IPS-NIHi7 (cell line): ENCODE results near the gene GBX2.
A peak's percentile ranks its signal among the peaks of the same experiment; 100 is the strongest.

Experiments
- DNase-seq: peaks from one replicate; pipeline ENCODE4 v3.0.0; 2012; ENCODE audit warnings: mixed read lengths; ENCODE audit errors: extremely low spot score

Gene GBX2

GRCh38 chr2:236168110-236169080, at the start of gene GBX2:
TSS of gene GBX2 (minus strand) at chr2:236168386. CDS start at chr2:236167971, 415 bp downstream.
- peak; percentile 91 for DNase-seq

DNA sequence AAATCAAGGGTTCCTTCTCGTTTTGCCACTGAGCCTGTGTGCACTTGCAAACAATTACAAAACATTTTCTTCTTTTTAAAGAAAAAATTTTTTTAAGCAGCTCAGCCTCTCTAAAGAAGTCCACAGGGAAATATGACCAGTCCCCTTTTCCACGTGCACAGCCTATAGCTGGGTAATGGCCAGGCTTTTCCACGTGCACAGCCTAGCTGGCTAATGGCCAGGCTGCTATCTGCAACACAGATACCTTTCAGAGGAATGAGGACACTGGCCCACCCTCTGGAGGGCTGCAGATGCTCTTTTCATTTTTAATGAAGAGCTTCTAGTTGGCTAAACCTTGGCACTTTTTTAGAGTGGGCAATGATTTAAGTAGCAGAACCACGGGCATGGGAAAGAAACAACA, 49.7 kb upstream of the GBX2 start:
- no peak for DNase-seq

- no peak for DNase-seq
Observed at GRCh38 chr2:236216711-236217110, 48.5 kb upstream of the GBX2 start.

- no peak for DNase-seq
Observed at GRCh38 chr2:236215761-236216333, 47.7 kb upstream of the GBX2 start.

DNA sequence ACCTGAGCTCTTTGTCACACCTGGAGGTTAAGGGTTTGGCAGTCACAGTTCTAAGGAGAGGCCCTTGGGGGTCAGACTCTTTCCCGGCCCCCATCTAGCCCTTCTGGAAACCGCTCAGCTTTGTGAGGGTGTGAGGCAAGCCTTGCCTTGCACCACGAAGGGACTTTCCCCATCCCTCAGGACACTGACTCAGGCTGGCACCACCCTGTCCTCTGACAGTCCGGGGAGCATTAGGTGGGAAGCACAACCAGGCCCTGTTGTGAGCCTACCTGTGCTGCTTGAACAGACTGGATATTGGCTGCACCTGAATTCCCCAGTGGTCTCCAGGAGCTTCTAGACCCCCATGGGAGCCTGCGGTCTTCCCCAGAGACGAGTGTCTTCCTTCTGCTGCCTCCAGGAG, 47.0 kb upstream of the GBX2 start:
- DNase-seq: no peak

DNA sequence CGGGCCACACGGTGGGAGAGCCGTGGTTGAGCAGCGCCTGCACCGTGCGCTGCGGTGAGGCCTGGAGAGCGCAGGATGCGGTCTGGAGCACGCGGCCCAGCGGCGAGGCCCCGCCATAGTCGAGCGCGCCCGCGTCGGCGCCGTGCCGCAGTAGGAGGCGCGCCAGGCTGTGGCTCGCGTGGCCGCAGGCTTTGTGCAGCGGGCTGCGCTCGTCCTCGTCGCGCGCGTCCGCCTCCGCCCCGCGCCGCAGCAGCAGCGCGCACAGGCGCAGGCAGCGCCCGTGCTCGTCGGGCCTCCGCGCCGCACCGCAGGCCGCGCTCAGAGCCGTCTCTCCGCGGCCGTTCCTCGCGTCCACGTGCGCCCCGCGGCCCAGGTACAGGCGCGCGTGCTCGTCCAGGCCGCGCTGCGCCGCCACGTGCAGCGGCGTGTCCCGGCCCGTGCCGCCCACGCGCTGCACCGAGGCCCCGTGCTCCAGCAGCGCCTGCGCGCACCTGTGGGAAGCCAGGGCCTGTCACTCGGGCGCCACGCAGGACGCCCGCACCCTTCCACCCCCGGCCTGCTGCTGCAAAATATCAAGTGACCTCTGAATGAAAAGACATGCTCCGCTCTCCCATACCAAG, 46.3 kb upstream of the GBX2 start:
- no peak for DNase-seq

- no peak for DNase-seq
Observed at GRCh38 chr2:236211296-236211695, 43.1 kb upstream of the GBX2 start.

- DNase-seq: no peak
Observed at GRCh38 chr2:236210536-236210935, 42.4 kb upstream of the GBX2 start.

GRCh38 chr2:236209996-236210395, 41.8 kb upstream of the GBX2 start:
- DNase-seq: no peak

DNA sequence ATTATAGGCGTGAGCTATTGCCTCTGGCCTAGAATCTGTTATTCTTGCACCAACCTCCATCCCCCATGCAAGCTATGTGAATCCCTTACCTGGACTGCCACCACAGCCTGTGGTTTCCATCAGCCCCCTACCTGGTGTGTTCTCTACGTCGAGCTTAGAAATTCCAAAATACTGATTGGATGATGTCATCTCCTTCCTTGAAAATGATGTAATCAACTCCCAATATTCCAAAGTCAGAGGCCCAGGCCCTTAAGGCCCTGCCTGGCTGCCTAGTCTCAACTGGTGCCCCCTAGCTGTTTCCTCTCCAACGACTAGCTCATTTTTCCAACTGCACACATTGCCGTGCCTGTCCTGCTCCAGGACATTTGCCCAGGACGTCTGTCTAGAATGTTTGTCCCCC, 41.3 kb upstream of the GBX2 start:
- peak; percentile 67 for DNase-seq

DNA sequence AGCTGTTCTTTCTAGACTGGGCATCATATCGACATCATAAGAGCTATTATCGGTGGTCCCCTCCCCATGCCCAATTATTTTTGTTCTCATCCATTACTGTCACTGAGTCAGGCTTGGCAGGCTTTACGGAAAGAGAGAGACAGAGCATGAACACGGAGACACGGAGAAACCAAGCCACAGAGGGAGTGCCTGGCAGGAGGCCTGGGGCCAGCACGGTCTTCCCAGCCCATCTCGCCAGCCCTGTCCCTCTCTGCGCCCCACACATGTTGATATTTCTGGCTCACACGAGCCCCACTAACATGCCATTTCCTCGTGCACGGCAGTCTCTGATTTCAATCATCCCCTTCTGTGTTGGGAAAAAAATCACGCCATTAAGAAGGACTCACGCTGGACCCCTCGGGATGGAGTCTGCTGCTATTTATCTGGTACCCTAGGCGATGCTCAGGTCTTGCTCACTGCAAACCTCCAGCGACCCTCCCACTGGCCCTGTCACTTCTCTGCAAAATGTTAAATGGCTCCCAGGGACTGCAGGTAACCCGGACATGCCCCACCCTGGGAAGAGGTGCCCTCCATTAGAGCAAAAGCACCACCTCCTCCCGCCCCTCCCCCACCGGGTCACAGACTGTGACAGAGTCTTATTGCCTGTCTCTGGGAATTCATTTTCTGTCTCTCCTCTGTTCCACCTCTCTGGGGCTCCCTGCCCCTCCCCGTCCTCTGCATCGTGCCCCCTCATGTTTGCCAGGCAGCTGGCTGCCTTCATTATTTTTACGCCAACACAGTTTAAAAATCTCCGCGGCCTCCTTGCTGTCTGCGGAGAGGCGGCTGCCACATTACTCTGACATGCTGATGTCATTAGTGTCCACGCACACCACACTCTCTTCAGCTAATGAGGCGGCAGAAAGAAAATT, 40.1 kb upstream of the GBX2 start:
- DNase-seq: no peak

- DNase-seq: no peak
Observed at GRCh38 chr2:236207472-236207871, 39.3 kb upstream of the GBX2 start.

- no peak for DNase-seq
Observed at GRCh38 chr2:236205867-236206645, 37.9 kb upstream of the GBX2 start.

- no peak for DNase-seq
Observed at GRCh38 chr2:236204953-236205352, 36.8 kb upstream of the GBX2 start.

GRCh38 chr2:236200378-236200777, 32.2 kb upstream of the GBX2 start:
- no peak for DNase-seq

DNA sequence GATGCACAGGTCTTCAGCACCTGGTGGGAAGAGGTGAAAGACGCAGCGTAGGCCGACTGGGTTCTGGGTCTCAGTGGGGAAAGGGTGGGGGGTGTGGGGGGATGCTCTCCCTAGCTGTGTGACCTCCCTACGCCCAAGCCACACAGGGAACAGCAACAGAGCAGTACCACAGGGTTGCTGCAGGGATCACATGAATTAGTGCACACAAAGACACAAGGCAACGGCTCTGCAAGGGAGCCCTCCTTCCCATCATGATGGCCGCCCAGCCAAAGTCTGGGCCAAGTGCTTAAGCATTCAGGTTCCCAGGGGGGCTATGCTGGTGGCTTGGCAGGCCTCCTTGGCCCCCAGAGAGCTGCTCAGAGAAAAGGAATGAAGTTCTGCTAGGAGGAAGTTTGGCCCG, 28.2 kb upstream of the GBX2 start:
- DNase-seq: no peak

- no peak for DNase-seq
Observed at GRCh38 chr2:236195726-236196125, 27.5 kb upstream of the GBX2 start.

GRCh38 chr2:236194786-236195185, 26.6 kb upstream of the GBX2 start:
- DNase-seq: no peak

DNA sequence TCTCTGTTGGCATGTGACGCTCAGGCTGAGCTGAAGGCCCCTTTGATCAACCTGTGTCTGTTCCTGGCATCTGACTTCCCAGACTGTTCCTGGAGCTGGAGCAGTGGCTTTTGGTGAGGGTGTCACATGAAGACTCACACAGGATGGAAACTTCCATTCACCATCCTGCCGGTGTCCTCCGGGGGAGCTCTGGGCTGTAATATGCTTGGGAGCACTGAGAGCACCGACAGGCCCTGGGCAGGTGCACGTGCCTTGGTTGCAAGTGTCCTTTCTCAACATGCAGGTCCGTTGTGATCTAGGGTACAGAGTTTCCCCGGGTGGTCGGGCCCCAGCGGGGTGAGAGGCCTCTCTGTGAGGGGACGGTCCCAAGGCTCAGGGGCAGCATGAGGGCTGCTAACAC, 24.8 kb upstream of the GBX2 start:
- DNase-seq: no peak

- DNase-seq: no peak
Observed at GRCh38 chr2:236190674-236191073, 22.5 kb upstream of the GBX2 start.

DNA sequence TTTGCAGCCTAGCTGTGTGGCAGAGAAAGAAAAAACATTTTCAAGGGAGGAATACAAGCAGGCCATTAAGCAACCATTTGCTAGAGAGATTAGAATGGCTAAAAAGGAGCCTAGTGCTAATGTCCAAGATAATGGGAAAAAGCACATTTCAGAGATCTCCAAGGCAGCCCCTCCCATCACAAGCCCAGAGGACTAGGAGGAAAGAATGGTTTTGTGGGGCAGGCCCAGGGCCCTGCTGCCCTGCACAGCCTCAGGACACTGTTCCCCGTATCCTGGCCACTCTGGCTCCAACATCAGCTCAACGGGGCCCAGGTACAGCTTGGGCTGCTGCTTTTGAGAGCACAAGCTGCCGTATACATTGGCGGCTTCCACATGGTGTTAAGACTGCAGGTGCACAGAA, 16.5 kb upstream of the GBX2 start:
- no peak for DNase-seq
